HG02763 (cell line): Measurements from ENCODE around the gene KLHDC9.
"Not testable (repeated sequence)": the region's sequence is repeated elsewhere in the genome, so short reads cannot be mapped to it uniquely, and the experiment has no call there.

ENCODE experiments used
- ATAC-seq: cut with Tn5 transposase; IDR thresholded peaks from one replicate; pipeline ENCODE4 v1.9.1; 2021; ENCODE audit warnings: mild to moderate bottlenecking, moderate library complexity; ENCODE audit not compliant: unreplicated experiment

The KLHDC9 gene, protein sequence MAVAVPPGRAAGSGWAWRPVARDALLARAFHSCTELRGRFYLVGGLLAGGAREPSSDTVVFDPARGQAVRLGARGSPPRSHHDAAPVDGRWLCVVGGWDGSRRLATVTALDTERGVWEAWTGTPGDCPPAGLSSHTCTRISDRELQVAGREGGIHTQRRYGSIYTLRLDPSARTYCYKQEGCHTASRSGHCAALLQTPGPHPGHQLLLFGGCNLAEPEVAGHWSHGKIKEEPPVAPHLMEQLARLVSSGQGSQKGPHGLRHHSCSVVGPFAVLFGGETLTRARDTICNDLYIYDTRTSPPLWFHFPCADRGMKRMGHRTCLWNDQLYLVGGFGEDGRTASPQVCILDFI

GRCh38 chr1:161098210-161099068 is at the start of gene KLHDC9:
TSS of gene KLHDC9 (plus strand) at chr1:161098361. CDS start at chr1:161098536, 175 bp downstream.
- ATAC-seq, result peak; percentile 72

DNA sequence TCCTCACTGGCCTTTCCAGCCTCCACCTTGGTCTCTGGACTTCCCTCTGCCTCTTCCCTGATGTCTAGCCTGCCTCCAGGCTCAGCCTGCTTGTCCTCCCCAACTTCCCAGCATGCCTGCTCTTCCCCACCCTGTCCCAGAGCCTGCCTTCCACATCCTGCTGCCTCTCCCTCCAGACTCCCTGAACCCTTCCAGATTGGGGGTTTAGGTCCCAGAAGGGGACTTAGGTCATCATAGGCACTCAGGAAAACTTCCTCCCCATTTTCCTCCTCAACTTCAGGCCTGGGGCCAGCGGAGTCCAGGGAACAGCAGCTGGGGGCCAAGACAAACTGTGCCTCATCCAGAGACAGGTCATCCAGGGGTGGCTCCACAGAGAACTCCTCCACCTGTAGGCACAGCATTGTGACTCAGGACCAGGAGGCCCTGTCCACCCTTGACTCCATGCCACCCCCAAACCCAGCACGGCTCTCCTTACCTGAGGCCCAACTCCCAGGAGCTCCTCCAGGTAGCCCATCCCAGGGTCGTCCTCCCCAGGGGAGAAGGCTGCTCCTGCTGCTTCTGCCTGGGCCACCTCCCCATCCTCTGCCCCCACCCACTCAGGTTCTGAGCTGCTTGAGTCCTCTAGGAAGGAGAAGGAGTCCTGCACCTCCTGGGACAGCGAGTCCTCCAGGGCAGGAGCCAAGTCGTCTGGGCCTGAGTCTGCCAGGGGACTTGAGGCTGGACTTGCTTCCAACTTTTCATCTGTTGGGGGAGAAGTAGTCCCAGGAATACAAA is 49.0 kb upstream of the KLHDC9 start:
- ATAC-seq, result no peak

DNA sequence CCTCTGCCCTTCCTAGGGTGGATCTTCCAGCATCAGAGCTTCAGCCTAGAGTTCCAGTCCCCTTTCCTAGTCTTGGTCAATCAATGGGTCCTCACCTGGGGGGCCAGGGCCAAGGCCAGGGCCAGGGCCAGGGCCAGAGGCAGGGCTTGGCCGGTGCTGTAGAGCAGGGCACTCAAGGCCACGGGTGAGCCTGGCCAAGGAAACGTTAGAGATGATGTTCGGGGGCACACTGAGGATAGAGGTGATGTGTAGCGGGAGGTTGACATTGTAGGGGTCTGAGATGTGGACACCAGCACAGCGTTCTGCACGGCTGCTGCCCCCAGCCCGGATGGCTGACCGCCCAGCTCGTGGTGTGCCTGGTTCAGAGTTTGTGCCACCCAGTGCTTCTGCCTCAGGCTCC is 46.9 kb upstream of the KLHDC9 start:
- ATAC-seq, result no peak

DNA sequence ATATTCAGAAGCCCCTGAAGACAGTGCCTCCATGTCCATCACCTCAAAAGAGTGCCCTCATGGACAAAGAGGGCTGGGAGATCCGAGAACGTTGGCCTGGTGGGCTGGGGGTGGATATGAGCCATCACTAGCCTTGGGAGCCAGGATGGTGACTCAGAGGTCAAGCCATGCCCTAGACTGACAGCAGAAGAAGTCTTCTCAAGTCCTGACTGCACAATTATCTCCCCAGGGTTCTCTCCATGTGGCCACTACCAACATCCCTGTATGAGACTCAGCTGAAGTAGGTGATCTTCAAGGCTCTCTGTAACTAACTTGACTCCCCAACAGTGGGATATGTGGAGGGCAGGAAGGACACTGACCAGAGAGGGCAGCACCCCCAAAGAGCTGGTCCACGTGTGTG is 45.3 kb upstream of the KLHDC9 start:
- ATAC-seq, result no peak

- ATAC-seq, result no peak
Measured at GRCh38 chr1:161054232-161054631, 43.9 kb upstream of the KLHDC9 start.

DNA sequence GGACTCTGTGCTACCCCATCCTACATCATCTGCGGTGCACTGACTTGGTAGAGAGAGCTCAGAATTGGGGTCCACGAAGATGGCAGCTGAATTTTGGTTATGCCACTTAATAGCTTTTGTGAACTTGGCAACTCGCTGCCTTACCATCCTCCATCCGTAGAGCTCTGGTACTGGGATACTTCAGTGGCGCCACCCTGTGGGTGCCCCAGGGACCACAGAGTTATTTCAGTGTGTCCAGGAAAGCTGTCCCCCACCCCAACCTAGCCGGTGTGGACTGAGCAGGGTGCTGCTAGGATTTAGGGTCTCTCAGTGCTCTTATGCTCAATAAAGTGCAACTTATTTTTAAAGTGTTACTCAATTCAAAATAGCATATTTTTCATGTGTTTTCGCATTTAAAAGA is 43.4 kb upstream of the KLHDC9 start:
- no peak for ATAC-seq

- ATAC-seq, result no peak
Measured at GRCh38 chr1:161059293-161059692, 38.9 kb upstream of the KLHDC9 start.

DNA sequence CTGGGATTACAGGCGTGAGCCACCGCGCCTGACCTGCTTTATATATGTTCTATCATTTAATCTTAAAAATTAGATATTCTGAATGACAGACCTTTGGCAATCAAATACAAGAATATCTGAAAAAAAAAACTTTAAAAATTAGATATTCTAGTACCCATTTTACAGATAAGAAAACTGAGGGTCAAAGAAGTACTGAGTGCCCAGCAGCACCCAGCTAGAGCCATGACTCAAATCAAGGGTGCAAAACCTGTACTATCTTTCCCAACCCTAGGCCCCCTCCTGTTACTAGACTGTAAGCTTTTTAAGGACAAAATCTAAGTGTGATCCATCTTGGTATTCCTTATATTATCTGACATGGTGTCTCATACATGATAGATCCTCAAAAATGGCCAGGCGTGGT is 36.7 kb upstream of the KLHDC9 start:
- ATAC-seq, result no peak

- not testable (repeated sequence) for ATAC-seq
Measured at GRCh38 chr1:161063936-161064335, 34.2 kb upstream of the KLHDC9 start.

DNA sequence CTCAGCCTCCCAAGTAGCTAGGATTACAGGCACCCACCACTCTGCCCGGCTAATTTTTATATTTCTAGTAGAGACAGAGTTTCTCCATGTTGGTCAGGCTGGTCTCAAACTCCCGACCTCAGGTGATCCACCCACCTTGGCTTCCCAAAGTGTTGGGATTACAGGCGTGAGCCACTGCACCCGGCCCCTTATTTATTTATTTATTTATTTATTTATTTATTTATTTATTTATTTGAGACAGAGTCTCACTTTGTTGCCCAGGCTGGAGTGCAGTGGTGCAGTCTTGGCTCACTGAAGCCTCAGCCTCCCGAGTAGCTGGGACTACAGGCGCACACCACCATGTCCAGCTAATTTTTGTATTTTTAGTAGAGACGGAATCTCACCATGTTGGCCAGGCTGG is 32.5 kb upstream of the KLHDC9 start:
- ATAC-seq, result not testable (repeated sequence)

DNA sequence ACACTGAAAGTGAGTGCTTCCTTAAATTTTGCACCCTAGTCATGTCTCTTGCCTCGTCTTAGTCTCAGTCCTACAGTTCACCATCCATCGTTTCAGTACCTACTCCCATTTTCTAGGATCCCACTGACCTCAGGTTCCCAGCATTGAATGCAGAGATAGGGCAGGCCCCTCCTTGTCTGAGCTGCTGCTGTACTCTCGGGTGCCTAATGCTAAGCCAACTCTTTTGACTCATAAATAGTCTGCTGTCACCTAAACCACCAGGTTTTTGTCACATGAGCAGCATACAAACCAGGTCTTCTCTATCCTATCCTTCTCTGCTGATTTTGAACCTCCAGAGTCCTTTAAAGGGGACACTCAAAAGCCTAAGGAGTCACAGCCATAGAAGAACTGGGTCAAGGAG is 31.5 kb upstream of the KLHDC9 start:
- ATAC-seq, result no peak

DNA sequence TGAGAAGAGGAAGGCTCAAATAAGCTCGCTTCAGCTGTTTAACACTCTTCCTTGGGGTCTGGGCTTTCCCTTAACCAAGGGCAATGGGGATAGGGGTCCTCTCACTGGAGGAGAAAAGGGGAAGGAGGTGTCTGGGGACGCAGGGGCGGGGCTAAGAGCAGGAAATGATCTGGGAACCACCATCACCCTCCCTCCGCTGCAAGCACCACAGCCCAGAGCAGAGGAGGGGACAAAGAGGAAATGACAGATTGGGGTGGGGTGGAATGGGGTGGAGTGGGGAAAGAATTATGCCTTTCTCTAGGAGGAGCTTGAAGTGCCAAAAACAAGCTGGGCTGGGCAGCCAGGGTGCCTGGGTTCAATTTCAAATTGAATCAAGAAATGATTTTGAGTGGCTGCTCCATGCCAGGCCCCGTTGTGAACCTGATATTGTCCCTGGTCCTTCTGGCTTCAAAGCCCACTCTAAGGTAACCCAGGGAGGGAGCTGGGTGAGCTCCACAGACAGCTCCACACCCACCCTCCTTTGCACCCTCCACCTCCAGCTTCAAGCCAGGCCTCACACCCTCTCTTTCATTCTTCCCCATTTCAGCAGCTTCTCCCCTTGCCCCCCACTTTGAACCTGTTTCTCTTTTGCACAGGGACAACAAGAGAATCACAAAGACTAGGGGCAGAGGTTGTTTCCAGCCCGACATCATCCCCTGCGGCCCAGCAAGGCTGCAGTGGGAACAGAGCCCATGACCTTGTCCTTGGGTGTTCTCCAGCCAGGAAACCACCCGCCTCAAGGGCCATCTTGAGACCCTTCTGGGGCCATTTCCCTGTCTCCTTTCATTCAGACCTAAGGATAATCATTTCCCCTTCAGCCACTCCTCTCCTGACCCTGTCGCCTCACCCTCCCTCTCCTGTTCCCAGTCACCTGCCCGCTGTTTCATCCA is 29.6 kb upstream of the KLHDC9 start:
- ATAC-seq, result peak; percentile 49

DNA sequence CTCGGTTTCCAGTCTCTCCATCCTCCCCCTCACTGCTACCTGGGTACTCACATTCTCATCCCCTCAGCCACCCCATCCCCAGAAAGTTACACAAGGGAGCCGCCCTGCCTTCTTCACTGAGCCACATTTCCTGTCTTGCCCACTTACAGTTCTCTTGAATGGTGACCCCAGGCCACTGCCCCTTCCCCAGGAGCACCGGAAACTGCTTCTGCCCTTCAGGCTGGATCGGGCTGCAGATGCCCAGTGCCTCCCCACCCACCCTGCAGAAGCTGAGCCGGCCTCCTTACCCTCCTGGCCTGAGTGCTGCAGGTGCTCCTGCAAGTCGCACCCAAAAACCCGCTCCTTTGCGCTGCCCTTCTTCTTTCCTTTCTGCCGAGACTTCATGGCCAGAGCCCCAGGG is 28.9 kb upstream of the KLHDC9 start:
- ATAC-seq, result no peak

- ATAC-seq, result peak; percentile 80
Measured at GRCh38 chr1:161069731-161070270, 28.4 kb upstream of the KLHDC9 start, which contains the start of gene ARHGAP30. TSS of gene ARHGAP30 (minus strand) at chr1:161069891. CDS start at chr1:161069624, 267 bp downstream.

- ATAC-seq, result no peak
Measured at GRCh38 chr1:161070761-161071160, 27.4 kb upstream of the KLHDC9 start.

DNA sequence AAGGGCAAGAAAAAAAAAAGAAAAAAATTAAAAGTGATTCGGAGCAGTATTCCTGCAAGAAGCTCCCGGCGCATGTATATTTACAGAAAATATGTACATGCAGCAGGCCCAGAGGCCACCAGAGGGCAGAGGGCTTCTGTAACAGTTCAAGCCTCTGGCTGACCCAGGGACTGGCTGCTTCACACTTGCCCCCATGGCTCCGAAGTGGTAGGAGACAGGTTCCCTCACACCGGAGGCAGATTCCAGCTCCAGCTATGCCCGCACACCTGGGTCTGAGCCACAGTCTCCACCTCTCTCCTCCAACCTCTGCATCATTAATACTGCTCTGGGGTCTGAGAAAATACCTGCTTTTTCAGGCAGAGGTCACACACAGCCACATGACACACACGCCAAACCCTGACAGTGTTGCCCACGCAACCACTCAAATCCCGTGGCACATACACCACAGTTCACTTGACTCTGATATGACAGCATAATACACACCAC is 26.2 kb upstream of the KLHDC9 start:
- ATAC-seq, result no peak

DNA sequence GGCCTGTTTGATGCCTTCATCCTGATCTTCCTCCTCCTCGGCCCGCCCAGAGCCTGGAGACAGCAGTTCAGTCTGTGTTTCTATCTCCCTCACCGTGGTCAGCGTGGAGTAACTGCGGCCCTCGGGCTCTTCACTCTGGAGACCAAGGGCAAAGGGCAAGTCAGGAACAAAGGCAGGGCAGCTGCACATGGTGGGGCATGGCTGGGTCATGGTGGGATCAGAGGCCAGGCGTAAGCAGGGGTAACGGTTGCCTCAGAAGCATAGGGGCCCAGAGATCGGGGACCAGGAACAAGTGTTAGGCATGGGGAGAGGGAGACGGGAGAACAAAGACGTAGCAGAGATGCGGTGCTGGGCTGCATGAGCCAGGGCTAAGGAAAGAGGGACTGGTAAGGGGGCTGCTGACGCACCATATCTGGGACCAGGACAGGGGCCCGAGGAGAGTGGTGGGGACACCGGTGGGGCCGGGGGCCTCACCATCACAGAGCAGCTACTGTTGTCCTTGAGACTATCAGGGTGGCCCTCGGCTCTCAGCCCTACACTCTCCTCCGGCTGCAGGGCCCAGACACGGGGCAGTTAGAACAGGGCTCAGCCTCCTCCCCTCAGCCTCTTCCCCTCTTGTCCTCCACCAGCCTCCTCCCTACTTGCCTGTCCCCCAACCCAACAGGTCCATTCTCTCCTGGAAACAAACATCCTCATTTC is 25.3 kb upstream of the KLHDC9 start:
- no peak for ATAC-seq

DNA sequence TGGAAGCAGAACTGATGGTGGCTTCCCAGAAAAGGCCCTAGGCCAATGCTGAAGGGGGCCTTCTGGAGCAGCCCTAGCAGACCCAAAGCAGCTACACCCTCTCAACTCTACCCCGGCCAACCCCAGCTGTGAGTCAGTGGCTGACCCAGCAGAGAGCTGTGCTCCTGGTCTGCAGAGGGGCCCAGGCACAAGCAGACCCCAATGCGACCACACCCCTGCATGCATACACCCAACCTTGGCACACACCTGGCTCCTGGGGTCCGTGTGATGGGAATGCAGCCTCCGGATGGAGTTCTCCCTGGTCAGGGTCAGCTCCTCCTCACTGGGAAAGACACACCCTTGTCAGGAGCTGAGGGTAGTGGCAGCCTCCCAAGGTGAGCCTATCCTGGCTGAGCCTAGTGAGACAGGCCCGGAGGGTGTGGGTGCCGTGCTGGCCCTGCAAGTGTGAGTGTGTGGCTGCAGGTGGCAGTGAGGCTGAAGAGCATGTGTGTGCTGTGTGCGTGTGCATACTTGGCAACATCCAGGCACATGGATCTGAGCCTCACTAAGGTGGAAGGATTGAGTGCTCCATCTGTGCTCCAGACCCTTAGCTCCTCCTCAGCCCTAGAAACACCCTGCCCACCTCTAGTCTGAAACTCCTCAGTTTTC is 24.6 kb upstream of the KLHDC9 start:
- no peak for ATAC-seq
